ENCODE data around the gene SETX.

DNA sequence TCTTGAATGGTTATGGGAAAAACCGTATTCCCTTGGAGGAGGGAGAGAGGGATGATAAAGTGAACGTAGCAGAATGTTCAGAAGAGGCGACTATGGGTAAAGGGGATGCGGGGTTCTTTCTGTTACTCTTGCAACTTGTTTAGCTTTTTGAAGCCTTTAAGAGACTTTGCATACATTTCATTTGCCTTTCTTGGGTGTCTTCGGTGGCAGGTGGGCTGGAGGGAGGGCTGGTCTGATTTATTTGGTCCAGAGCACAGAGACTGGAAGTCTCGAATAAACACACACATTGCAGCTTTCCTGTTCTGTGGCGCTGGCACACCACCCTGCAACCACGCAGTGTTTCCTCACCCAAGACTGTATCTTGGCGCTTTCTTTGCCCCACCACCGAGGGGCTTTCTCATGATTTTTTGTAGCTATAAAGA is 28.7 kb upstream of the SETX start:
- no peak for TF ChIP-seq EZH2 (conservative IDR thresholded peaks at IDR 0.05; ENCODE audit: low read depth, low read length)
- TF ChIP-seq HMG20A (CRISPR knock-in tag; IDR thresholded peaks at IDR 0.05; ENCODE audit: borderline replicate concordance), result no peak
- TF ChIP-seq, protein P1, sequence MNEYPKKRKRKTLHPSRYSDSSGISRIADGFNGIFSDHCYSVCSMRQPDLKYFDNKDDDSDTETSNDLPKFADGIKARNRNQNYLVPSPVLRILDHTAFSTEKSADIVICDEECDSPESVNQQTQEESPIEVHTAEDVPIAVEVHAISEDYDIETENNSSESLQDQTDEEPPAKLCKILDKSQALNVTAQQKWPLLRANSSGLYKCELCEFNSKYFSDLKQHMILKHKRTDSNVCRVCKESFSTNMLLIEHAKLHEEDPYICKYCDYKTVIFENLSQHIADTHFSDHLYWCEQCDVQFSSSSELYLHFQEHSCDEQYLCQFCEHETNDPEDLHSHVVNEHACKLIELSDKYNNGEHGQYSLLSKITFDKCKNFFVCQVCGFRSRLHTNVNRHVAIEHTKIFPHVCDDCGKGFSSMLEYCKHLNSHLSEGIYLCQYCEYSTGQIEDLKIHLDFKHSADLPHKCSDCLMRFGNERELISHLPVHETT (CRISPR knock-in tag; conservative IDR thresholded peaks at IDR 0.05), result no peak
